CD4-positive, alpha-beta T cell treated with Interferon alpha-2 for 1 hour (primary cell): Measurements from ENCODE around the gene PDGFC.

ENCODE experiments used
- DNase-seq, 2 donors: peaks; one replicate each; pipeline ENCODE4 v3.0.0-alpha.2; 2020 to 2022

The PDGFC gene

GRCh38 chr4:156971676-156972378, at the start of gene PDGFC:
Gene PDGFC, minus strand, starts transcription at chr4:156971799. Its CDS starts 896 bp downstream, at chr4:156970903.
- peak in 1 of 2 donors; percentile 30 for DNase-seq

- DNase-seq = no peak
Observed at GRCh38 chr4:157020882-157021281, 49.3 kb upstream of the PDGFC start.

GRCh38 chr4:157018920-157019490, 47.4 kb upstream of the PDGFC start:
- no peak for DNase-seq

- no peak for DNase-seq
Observed at GRCh38 chr4:157014621-157015591, 43.3 kb upstream of the PDGFC start.

GRCh38 chr4:157013656-157014055, 42.1 kb upstream of the PDGFC start:
- no peak for DNase-seq

- DNase-seq = no peak
Observed at GRCh38 chr4:157012781-157013180, 41.2 kb upstream of the PDGFC start.

- DNase-seq = no peak
Observed at GRCh38 chr4:157012296-157012695, 40.7 kb upstream of the PDGFC start.

- DNase-seq = no peak
Observed at GRCh38 chr4:157010630-157011029, 39.0 kb upstream of the PDGFC start.

GRCh38 chr4:157005831-157006230, 34.2 kb upstream of the PDGFC start:
- no peak for DNase-seq

GRCh38 chr4:157005193-157005592, 33.6 kb upstream of the PDGFC start:
- no peak for DNase-seq

- no peak for DNase-seq
Observed at GRCh38 chr4:157004279-157005161, 32.9 kb upstream of the PDGFC start.

GRCh38 chr4:156999175-156999517, 27.5 kb upstream of the PDGFC start:
- DNase-seq = no peak

- no peak for DNase-seq
Observed at GRCh38 chr4:156998500-156999174, 27.0 kb upstream of the PDGFC start.

- DNase-seq = no peak
Observed at GRCh38 chr4:156992943-156993342, 21.3 kb upstream of the PDGFC start.

GRCh38 chr4:156991161-156991560, 19.6 kb upstream of the PDGFC start:
- no peak for DNase-seq

- DNase-seq = no peak
Observed at GRCh38 chr4:156983366-156983765, 11.8 kb upstream of the PDGFC start.

GRCh38 chr4:156981262-156981769, 9.7 kb upstream of the PDGFC start:
- no peak for DNase-seq

- DNase-seq = no peak
Observed at GRCh38 chr4:156977435-156978160, 6.0 kb upstream of the PDGFC start.

- DNase-seq = no peak
Observed at GRCh38 chr4:156976147-156976546, 4.5 kb upstream of the PDGFC start.

- no peak for DNase-seq
Observed at GRCh38 chr4:156975686-156976085, 4.1 kb upstream of the PDGFC start.

GRCh38 chr4:156974264-156974663, 2.7 kb upstream of the PDGFC start:
- no peak for DNase-seq
